Measurements from ENCODE around the gene CACNA1I. TPM values are rescaled to one million over a fixed set of nuclear protein-coding genes. Genes with fewer than 3 reads are reported as not detected.

The CACNA1I gene
- total RNA-seq, 2 donors from 2014 or later, result 0.69 to 1.0 TPM

DNA sequence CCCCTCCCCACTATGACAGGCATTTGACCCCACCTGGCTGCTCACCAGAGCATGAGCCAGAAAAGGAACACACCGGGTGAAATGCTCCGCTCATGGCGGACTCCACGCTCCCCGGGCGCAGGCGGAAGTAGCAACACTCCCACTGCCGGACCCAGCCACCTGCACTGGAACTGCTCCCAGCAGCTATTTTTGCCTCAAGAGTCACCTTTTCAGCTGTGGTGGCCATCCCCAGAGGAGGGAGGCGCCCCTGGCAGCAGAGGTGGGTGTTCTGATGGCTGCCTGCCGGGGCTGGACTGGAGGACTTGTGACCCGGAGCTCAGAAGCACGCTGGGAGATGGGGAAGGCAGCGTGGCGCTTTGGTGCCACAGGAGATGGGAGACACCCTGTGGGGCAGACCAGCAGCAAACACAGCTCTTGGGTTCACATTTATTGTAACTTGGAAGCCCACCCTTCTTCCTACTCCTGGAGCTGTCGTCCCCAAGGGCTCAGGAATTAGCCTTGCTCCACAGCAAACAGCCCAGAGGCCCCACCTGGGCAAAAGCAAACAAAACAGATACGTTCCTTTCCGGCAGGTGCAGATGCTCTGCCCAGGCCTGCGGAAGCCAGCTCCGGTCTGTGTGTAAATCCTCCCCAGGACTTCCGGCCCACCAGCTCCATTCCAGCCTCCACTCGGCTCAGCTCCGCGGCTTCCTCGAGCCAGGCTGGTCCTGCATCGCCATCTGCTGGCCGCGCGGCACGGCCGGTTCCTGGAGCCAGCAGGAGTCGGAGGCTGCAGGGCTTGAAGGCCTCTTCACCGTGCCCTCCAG, 41.7 kb upstream of the CACNA1I start:
- H3K27me3 ChIP-seq, result no peaks in the 10 kb centered on the region
- H3K9ac ChIP-seq (ENCODE audit: low read depth in 2 of 2, low read length in 2 of 2), result peak overlapping the region; percentile 15 to 83
- peaks cover 43% of the 10 kb centered on the region for H3K4me1 ChIP-seq
- intact Hi-C loops (cut with DNase I), result loop anchor here (5.0 to 10.0 kb wide), 3 partner anchors 37 to 354 kb away; partner anchors contain the start of gene RPL3
- no peaks in the 10 kb centered on the region for H3K36me3 ChIP-seq
- DNase-seq, result peak; percentile 95
- H3K9me3 ChIP-seq, result no peaks in the 10 kb centered on the region
- TF ChIP-seq CTCF (IDR thresholded peaks at IDR 0.05), result peak; percentile 98
- peak overlapping the region; percentile 23 for H3K4me3 ChIP-seq
- H3K27ac ChIP-seq, result peak overlapping the region; percentile 89

DNA sequence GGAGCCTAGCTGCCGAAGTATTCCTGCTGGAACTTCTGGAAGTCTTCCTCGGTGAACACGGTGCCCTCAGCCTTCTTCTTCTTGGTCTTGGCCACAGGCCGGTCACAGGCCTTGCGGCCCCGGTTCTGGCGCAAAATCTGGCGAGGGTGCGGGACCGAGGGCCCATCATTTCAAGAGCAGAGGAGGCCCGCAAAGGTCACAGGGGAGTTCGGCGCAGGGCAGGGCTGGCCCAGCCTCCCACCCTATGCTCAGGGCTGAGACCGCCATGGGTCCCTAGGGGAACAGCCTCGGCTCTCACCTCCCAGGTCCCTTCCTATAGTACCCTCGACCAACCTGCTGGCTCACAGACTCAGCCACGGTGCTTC, 41.1 kb upstream of the CACNA1I start:
- H3K4me3 ChIP-seq, result no peak overlapping the region
- TF ChIP-seq CTCF (IDR thresholded peaks at IDR 0.05), result no peak
- H3K9ac ChIP-seq (ENCODE audit: low read depth in 2 of 2, low read length in 2 of 2), result peak overlapping the region in 1 of 2 donors; percentile 83
- peaks cover 43% of the 10 kb centered on the region for H3K4me1 ChIP-seq
- H3K27me3 ChIP-seq, result no peaks in the 10 kb centered on the region
- H3K27ac ChIP-seq, result peak overlapping the region; percentile 89
- no peaks in the 10 kb centered on the region for H3K9me3 ChIP-seq
- DNase-seq, result peak; percentile 36
- intact Hi-C loops (cut with DNase I), result loop anchor here (5.0 to 10.0 kb wide), 3 partner anchors 37 to 355 kb away; partner anchors contain the start of gene RPL3
- no peaks in the 10 kb centered on the region for H3K36me3 ChIP-seq

DNA sequence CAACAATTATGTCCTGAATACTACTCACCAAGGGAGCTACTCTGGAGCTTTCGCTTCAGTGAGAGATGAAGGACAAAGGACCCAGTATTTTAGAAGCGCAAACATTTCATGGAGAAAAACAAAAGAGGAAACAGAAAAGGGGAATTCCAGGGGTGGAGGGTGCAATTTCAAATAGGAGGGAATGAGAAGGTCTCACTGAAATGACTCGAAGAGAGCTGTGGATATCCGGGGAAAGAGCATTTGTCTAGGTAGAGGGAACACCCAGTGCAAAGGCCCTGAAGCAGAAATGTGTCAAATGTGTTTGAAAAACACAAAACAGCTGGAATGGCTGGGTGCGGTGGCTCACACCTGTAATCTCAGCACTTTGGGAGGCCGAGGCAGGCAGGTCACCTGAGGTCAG, 40.4 kb upstream of the CACNA1I start:
- H3K4me1 ChIP-seq, result peaks cover 43% of the 10 kb centered on the region
- TF ChIP-seq CTCF (IDR thresholded peaks at IDR 0.05), result no peak

DNA sequence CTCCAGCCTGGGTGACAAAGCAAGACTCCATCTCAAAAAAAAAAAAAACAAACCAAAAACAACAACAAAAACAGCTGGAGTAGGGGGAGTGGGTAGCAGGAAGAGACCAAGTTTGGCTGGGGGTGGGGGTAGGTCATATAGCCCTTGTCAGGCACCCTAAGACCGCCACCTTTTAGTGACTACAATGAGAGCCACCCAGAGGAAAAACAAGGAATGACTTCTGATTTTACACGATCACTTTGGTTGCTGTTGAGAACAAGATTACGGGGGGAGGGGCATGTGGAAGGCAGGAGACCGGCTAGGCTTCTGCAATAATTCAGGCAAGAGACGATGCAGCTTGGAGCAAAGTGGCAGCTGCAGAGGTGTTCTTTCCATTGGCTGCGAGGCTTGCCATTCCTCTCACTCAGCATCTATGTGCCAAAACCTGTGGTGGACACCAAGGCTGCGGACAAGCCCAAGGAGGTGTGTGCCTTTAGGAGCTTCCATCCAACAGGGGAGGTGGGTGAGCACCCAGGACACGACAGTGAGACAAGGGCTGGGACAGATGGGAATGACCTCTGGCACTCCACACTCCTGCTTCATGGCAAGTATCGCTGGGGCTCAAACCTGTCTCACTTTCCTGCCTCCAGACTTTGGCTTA, 39.7 kb upstream of the CACNA1I start:
- peak overlapping the region in 1 of 2 donors; percentile 95 for H3K9ac ChIP-seq (ENCODE audit: low read depth in 2 of 2, low read length in 2 of 2)
- peaks cover 43% of the 10 kb centered on the region for H3K4me1 ChIP-seq
- peak; percentile 54 for DNase-seq
- no peak overlapping the region for H3K4me3 ChIP-seq
- no peak overlapping the region for H3K27ac ChIP-seq
- no peaks in the 10 kb centered on the region for H3K36me3 ChIP-seq
- H3K27me3 ChIP-seq, result no peaks in the 10 kb centered on the region
- no peaks in the 10 kb centered on the region for H3K9me3 ChIP-seq
- intact Hi-C loops (cut with DNase I), result loop anchor here (10.0 kb wide), 1 partner anchor 814 kb away; the partner anchor contains the start of gene ADSL
- no peak for TF ChIP-seq CTCF (IDR thresholded peaks at IDR 0.05)

More for the DNA sequence above, 40.4 kb upstream of the CACNA1I start:
- Histone ChIP-seq H3K27me3 (no peaks in the 10 kb centered on the region), H3K9ac (ENCODE audit: low read depth in 2 of 2, low read length in 2 of 2) (peak overlapping the region in 1 of 2 donors; percentile 83), H3K4me3 (no peak overlapping the region), H3K36me3 (no peaks in the 10 kb centered on the region), H3K27ac (peak overlapping the region; percentile 89), H3K9me3 (no peaks in the 10 kb centered on the region)
- DNase-seq, result no peak
- intact Hi-C loops (cut with DNase I), result loop anchor here (10.0 kb wide), 1 partner anchor 815 kb away; the partner anchor contains the start of gene ADSL

DNA sequence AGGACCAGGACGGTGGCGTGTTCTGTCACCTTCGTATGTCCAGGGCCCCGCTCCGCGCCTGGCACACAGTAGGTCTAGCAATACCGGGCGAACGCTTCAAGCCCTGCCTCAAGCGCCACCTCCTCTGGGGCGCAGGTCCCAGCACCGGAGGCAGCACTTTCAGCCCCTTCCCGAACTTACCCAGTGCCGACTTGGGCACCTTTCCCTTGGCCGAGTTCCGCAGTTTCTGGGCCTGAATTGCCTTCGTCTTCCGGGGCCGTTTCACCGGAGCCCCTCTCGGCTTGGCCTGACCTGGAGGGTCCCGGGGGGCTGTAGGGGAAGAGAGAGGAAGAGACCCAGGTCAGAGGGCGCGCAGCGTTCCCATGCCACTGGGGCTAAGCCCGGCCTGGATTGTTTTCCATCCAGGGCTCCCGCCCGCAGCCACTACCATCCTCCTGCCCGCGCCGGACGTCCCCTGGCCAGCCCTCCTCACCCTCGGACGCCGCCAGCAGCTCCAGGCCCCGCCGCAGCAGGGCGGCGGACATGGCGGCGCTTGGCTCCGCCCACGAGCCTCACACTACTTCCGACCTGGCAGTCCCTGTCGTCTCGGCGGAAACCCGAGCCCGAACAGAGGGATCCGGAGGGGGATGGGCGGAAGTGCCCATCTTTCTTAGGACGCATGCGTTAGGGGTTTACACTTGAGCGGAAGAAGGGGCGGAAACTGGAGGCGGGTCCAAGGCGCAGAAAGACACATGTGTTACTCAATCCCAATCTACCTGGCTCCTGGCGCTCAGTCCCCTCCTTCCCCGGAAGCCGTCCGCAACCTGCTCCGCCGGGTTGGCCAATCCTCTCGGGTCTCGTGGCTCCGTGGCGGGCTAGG, 38.1 kb upstream of the CACNA1I start, which contains the start of gene RPS19BP1:
TSS of gene RPS19BP1 (minus strand) at position 534 of the 859 bp plus-strand sequence. CDS start at position 524, 10 bp downstream.
- no peaks in the 10 kb centered on the region for H3K27me3 ChIP-seq
- peak; percentile 100 for DNase-seq
- H3K27ac ChIP-seq, result peak within 1 kb of the TSS; percentile 86
- H3K9ac ChIP-seq (ENCODE audit: low read depth in 2 of 2, low read length in 2 of 2), result peak within 1 kb of the TSS; percentile 94 to 95
- H3K4me3 ChIP-seq, result peak within 1 kb of the TSS; percentile 81
- TF ChIP-seq CTCF (IDR thresholded peaks at IDR 0.05), result no peak
- no peaks in the 10 kb centered on the region for H3K9me3 ChIP-seq
- intact Hi-C loops (cut with DNase I), result loop anchor here (10.0 kb wide), 1 partner anchor 812 kb away; the partner anchor contains the start of gene ADSL
- no peaks in the 10 kb centered on the region for H3K36me3 ChIP-seq
- peaks cover 35% of the 10 kb centered on the region for H3K4me1 ChIP-seq
